GM21717 (cell line): ENCODE results near the gene LRRC25.

ENCODE experiments used
- ATAC-seq: cut with Tn5 transposase; IDR thresholded peaks from one replicate; pipeline ENCODE4 v1.9.1; 2021; ENCODE audit warnings: mild to moderate bottlenecking, moderate library complexity; ENCODE audit not compliant: unreplicated experiment

Gene LRRC25

GRCh38 chr19:18397242-18398202 is at the start of gene LRRC25:
TSS of gene LRRC25 (minus strand) at chr19:18397622. CDS start at chr19:18396963, 659 bp downstream.
- ATAC-seq, result no peak

GRCh38 chr19:18446811-18447359 is 49.5 kb upstream of the LRRC25 start:
- ATAC-seq, result no peak

GRCh38 chr19:18446145-18446810 is 48.9 kb upstream of the LRRC25 start:
- ATAC-seq, result no peak

GRCh38 chr19:18445262-18445948 is 48.0 kb upstream of the LRRC25 start:
- ATAC-seq, result no peak

- no peak for ATAC-seq
Observed at GRCh38 chr19:18444513-18444912, 47.1 kb upstream of the LRRC25 start.

- ATAC-seq, result no peak
Observed at GRCh38 chr19:18443831-18444230, 46.4 kb upstream of the LRRC25 start.

GRCh38 chr19:18443406-18443805 is 46.0 kb upstream of the LRRC25 start:
- ATAC-seq, result no peak

GRCh38 chr19:18442941-18443340 is 45.5 kb upstream of the LRRC25 start:
- no peak for ATAC-seq

GRCh38 chr19:18441804-18442788 is 44.7 kb upstream of the LRRC25 start:
- no peak for ATAC-seq

- no peak for ATAC-seq
Observed at GRCh38 chr19:18440936-18441803, 43.7 kb upstream of the LRRC25 start.

- no peak for ATAC-seq
Observed at GRCh38 chr19:18440415-18440877, 43.0 kb upstream of the LRRC25 start.

- ATAC-seq, result no peak
Observed at GRCh38 chr19:18439910-18440237, 42.5 kb upstream of the LRRC25 start.

- no peak for ATAC-seq
Observed at GRCh38 chr19:18439025-18439909, 41.8 kb upstream of the LRRC25 start.

- ATAC-seq, result no peak
Observed at GRCh38 chr19:18438331-18439024, 41.1 kb upstream of the LRRC25 start.

GRCh38 chr19:18437491-18438330 is 40.3 kb upstream of the LRRC25 start, which contains the start of gene ISYNA1:
TSS of gene ISYNA1 (minus strand) at chr19:18438133. CDS start at chr19:18437979, 154 bp downstream.
- ATAC-seq, result no peak
